ENCODE measurements around the gene NFKBIL1.
A peak's percentile ranks its signal among the peaks of the same experiment; 100 is the strongest.

Gene NFKBIL1

DNA sequence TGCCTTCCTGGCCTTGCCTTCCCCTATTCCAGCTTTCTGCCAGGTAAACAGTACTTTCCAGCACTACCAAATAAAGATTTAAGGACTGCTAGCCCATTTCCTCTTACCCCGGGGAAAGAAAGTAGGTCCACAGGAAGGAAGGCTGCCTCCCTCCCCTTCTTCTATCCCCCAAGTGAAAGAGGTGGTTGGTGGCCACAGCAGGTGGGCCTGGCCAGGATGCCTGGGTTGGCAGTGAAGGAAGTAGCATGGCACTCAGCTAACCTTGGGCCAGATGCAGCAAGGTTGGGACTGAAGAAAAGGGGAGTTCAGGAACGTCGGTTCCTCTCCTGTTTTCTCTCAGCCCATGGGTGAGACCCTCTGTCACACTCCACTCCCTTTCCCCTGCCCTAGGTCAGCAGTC lies 8.9 kb downstream of the NFKBIL1 start:
- Histone ChIP-seq H3K4me1 (ENCODE audit: low read length) (peaks cover 71% of the 10 kb centered on the region), H3K4me2 (ENCODE audit: low read length) (peak overlapping the region; percentile 46), H3K9ac (ENCODE audit: low read length) (peak overlapping the region; percentile 43; the same call in 1 of the 2 replicates), H3K27ac (ENCODE audit: low read length) (peak overlapping the region; percentile 100), H3K9me3 (ENCODE audit: insufficient read depth, low read length) (no peaks in the 10 kb centered on the region), H4K20me1 (ENCODE audit: insufficient read depth, low read length) (no peaks in the 10 kb centered on the region), H2AFZ (ENCODE audit: low read depth, low read length) (no peak overlapping the region), H3K79me2 (ENCODE audit: low read length) (peaks cover 38% of the 10 kb centered on the region), H3K4me3 (ENCODE audit: low read length) (peak overlapping the region; percentile 47), H3K36me3 (replicated peaks; ENCODE audit: low read depth, low read length) (peaks cover 5% of the 10 kb centered on the region), H3K27me3 (ENCODE audit: low read depth, low read length) (no peaks in the 10 kb centered on the region)
- TF ChIP-seq EZH2phosphoT487 (IDR thresholded peaks at IDR 0.05; ENCODE audit: low read depth), result no peak
- TF ChIP-seq, protein P1, sequence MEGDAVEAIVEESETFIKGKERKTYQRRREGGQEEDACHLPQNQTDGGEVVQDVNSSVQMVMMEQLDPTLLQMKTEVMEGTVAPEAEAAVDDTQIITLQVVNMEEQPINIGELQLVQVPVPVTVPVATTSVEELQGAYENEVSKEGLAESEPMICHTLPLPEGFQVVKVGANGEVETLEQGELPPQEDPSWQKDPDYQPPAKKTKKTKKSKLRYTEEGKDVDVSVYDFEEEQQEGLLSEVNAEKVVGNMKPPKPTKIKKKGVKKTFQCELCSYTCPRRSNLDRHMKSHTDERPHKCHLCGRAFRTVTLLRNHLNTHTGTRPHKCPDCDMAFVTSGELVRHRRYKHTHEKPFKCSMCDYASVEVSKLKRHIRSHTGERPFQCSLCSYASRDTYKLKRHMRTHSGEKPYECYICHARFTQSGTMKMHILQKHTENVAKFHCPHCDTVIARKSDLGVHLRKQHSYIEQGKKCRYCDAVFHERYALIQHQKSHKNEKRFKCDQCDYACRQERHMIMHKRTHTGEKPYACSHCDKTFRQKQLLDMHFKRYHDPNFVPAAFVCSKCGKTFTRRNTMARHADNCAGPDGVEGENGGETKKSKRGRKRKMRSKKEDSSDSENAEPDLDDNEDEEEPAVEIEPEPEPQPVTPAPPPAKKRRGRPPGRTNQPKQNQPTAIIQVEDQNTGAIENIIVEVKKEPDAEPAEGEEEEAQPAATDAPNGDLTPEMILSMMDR (IDR thresholded peaks at IDR 0.05; ENCODE audit: low read depth, low read length), result no peak

DNA sequence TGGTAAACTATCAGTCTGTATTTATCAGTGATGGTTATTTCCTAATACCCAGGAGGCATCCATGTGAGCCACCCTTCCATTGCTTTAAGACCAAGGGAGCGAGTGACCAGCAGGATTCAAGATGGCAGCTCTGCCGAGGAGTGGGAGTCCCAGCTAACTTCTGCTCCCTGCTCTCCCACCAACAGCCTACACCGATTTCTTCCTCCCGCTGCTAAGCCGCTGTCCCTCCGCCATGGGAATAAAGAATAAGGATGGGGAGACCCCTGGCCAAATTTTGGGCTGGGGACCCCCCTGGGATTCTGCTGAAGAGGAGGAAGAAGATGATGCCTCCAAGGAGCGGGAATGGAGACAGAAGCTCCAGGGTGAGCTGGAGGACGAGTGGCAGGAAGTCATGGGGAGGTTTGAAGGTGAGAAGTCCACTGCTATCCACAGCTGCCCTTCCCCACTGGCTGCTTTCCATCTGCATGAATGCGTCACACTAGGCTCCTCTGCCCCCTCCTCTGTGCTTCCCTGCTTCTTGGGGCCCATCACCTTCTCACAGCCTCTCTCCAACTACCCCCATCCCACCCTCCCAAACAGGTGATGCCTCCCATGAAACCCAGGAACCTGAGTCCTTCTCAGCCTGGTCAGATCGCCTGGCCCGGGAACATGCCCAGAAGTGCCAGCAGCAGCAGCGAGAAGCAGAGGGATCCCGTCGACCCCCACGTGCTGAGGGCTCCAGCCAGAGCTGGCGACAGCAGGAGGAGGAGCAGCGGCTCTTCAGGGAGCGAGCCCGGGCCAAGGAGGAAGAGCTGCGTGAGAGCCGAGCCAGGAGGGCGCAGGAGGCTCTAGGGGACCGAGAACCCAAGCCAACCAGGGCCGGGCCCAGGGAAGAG lies 10.3 kb downstream of the NFKBIL1 start:
- peak overlapping the region; percentile 95; the same call in 1 of the 2 replicates for H3K9ac ChIP-seq (ENCODE audit: low read length)

DNA sequence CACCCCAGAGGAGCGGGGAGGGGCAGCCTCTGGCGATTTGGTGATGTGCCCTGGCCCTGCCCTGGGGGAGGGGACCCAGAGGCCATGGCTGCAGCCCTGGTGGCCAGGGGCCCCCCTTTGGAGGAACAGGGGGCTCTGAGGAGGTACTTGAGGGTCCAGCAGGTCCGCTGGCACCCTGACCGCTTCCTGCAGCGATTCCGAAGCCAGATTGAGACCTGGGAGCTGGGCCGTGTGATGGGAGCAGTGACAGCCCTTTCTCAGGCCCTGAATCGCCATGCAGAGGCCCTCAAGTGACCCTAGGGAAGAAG lies 10.9 kb downstream of the NFKBIL1 start:
- H2AFZ ChIP-seq (ENCODE audit: low read depth, low read length), result no peak overlapping the region
- H3K79me2 ChIP-seq (ENCODE audit: low read length), result peaks cover 48% of the 10 kb centered on the region
- H3K9me3 ChIP-seq (ENCODE audit: insufficient read depth, low read length), result no peaks in the 10 kb centered on the region
- no peaks in the 10 kb centered on the region for H3K27me3 ChIP-seq (ENCODE audit: low read depth, low read length)
- H3K4me3 ChIP-seq (ENCODE audit: low read length), result peak overlapping the region; percentile 74
- peak overlapping the region; percentile 100 for H3K27ac ChIP-seq (ENCODE audit: low read length)
- H4K20me1 ChIP-seq (ENCODE audit: insufficient read depth, low read length), result no peaks in the 10 kb centered on the region
- peak overlapping the region; percentile 97 for H3K4me2 ChIP-seq (ENCODE audit: low read length)
- TF ChIP-seq, protein P1 (IDR thresholded peaks at IDR 0.05; ENCODE audit: low read depth, low read length), result no peak
- TF ChIP-seq EZH2phosphoT487 (IDR thresholded peaks at IDR 0.05; ENCODE audit: low read depth), result no peak
- peak overlapping the region; percentile 95 for H3K9ac ChIP-seq (ENCODE audit: low read length)
- peaks cover 10% of the 10 kb centered on the region for H3K36me3 ChIP-seq (replicated peaks; ENCODE audit: low read depth, low read length)
- peaks cover 87% of the 10 kb centered on the region for H3K4me1 ChIP-seq (ENCODE audit: low read length)

More for the DNA sequence above, 10.3 kb downstream of the NFKBIL1 start:
- peaks cover 81% of the 10 kb centered on the region for H3K4me1 ChIP-seq (ENCODE audit: low read length)
- no peaks in the 10 kb centered on the region for H4K20me1 ChIP-seq (ENCODE audit: insufficient read depth, low read length)
- H3K36me3 ChIP-seq (replicated peaks; ENCODE audit: low read depth, low read length), result peaks cover 11% of the 10 kb centered on the region
- peaks cover 48% of the 10 kb centered on the region for H3K79me2 ChIP-seq (ENCODE audit: low read length)
- H2AFZ ChIP-seq (ENCODE audit: low read depth, low read length), result no peak overlapping the region
- no peak for TF ChIP-seq EZH2phosphoT487 (IDR thresholded peaks at IDR 0.05; ENCODE audit: low read depth)
- TF ChIP-seq, protein P1 (IDR thresholded peaks at IDR 0.05; ENCODE audit: low read depth, low read length), result no peak
- H3K4me3 ChIP-seq (ENCODE audit: low read length), result peak overlapping the region; percentile 74
- peak overlapping the region; percentile 97 for H3K4me2 ChIP-seq (ENCODE audit: low read length)
- H3K27ac ChIP-seq (ENCODE audit: low read length), result peak overlapping the region; percentile 100
- no peaks in the 10 kb centered on the region for H3K9me3 ChIP-seq (ENCODE audit: insufficient read depth, low read length)
- H3K27me3 ChIP-seq (ENCODE audit: low read depth, low read length), result no peaks in the 10 kb centered on the region

DNA sequence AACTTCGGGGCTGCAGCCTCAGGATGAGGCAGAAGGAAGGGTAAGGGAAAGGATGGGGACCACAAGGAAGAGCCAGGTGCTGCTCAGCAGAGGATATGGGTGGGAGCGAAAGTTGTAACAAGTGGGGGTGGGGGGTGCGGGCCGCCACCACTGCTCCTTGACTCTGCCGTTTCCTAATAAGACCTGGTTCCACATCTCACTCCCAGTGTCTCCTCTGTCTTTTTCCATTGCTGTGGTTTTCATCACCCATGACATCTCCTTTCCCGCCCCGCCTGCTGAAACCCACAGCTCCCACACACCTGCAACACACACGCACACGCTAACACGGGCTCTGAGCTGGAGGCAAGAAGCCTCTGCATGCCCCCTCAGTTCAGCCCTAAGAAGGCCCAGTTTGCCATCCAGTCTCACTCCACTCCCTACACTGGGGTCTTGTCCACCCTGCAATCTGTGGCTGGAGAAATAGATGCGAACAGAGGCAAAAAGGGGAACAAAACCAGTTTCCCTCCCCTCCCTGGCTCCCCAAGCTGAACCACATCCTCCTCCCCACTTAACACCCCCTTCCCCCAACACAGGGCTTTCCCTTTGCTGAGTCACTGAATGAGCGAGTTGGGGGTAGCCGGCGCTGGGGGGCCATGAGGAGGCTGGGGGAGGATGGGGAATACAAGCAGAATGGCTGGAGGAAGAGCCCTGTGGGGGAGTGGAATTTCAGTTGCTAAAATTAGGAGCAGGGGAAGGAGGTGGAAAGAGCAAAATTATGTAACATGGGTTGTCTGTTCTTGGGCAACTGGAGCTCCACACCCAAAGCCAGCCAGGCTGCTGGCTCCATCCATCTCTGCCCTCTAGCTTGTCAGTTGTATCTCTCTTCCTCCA lies 11.5 kb downstream of the NFKBIL1 start:
- Histone ChIP-seq H3K4me1 (ENCODE audit: low read length) (peaks cover 93% of the 10 kb centered on the region), H3K4me3 (ENCODE audit: low read length) (peak overlapping the region; percentile 74), H3K79me2 (ENCODE audit: low read length) (peaks cover 48% of the 10 kb centered on the region), H3K36me3 (replicated peaks; ENCODE audit: low read depth, low read length) (peaks cover 8% of the 10 kb centered on the region), H4K20me1 (ENCODE audit: insufficient read depth, low read length) (no peaks in the 10 kb centered on the region), H3K27ac (ENCODE audit: low read length) (peak overlapping the region; percentile 100), H3K27me3 (ENCODE audit: low read depth, low read length) (no peaks in the 10 kb centered on the region), H2AFZ (ENCODE audit: low read depth, low read length) (no peak overlapping the region), H3K9ac (ENCODE audit: low read length) (peak overlapping the region; percentile 95), H3K4me2 (ENCODE audit: low read length) (peak overlapping the region; percentile 97), H3K9me3 (ENCODE audit: insufficient read depth, low read length) (no peaks in the 10 kb centered on the region)
- TF ChIP-seq, protein P1 (IDR thresholded peaks at IDR 0.05; ENCODE audit: low read depth, low read length), result no peak
- no peak for TF ChIP-seq EZH2phosphoT487 (IDR thresholded peaks at IDR 0.05; ENCODE audit: low read depth)

Measured in OCI-LY3 (cell line).